ENCODE measurements around the gene ITPR3. TPM values are rescaled to one million over a fixed set of nuclear protein-coding genes. Genes with fewer than 3 reads are reported as not detected.
A peak's percentile ranks its signal among the peaks of the same experiment; 100 is the strongest.

ITPR3 gene
- polyA plus RNA-seq, 3 donors from 2014 or later = 0.02 to 7.2 (median 1.1) TPM

GRCh38 chr6:33716890-33717632 is 95.9 kb downstream of the ITPR3 start:
- Mint-ChIP-seq H3K4me1 (peaks cover under 1 to 2% of the 10 kb centered on the region in 2 donors), H3K9me3 (no peaks in the 10 kb centered on the region), H3K4me3 (no peak overlapping the region), H3K36me3 (no peaks in the 10 kb centered on the region), H3K27me3 (ENCODE audit: low read depth in 3 of 3) (peaks cover 0 to 7% (median 4%) of the 10 kb centered on the region in 3 donors), H3K27ac (no peak overlapping the region)
- DNase-seq = no peak

GRCh38 chr6:33717934-33718455 is 96.9 kb downstream of the ITPR3 start:
- no peaks in the 10 kb centered on the region for H3K36me3 Mint-ChIP-seq
- DNase-seq = no peak
- peaks cover 4 to 7% (median 4%) of the 10 kb centered on the region in 3 donors for H3K27me3 Mint-ChIP-seq (ENCODE audit: low read depth in 3 of 3)
- no peaks in the 10 kb centered on the region for H3K9me3 Mint-ChIP-seq
- H3K27ac Mint-ChIP-seq = no peak overlapping the region
- no peaks in the 10 kb centered on the region for H3K4me1 Mint-ChIP-seq
- no peak overlapping the region for H3K4me3 Mint-ChIP-seq

- Mint-ChIP-seq H3K27ac (no peak overlapping the region), H3K27me3 (ENCODE audit: low read depth in 3 of 3) (peaks cover 4 to 7% (median 4%) of the 10 kb centered on the region in 3 donors), H3K9me3 (no peaks in the 10 kb centered on the region), H3K4me3 (no peak overlapping the region), H3K4me1 (no peaks in the 10 kb centered on the region), H3K36me3 (no peaks in the 10 kb centered on the region)
- DNase-seq = no peak
Measured at GRCh38 chr6:33718713-33719112, 97.6 kb downstream of the ITPR3 start.

DNA sequence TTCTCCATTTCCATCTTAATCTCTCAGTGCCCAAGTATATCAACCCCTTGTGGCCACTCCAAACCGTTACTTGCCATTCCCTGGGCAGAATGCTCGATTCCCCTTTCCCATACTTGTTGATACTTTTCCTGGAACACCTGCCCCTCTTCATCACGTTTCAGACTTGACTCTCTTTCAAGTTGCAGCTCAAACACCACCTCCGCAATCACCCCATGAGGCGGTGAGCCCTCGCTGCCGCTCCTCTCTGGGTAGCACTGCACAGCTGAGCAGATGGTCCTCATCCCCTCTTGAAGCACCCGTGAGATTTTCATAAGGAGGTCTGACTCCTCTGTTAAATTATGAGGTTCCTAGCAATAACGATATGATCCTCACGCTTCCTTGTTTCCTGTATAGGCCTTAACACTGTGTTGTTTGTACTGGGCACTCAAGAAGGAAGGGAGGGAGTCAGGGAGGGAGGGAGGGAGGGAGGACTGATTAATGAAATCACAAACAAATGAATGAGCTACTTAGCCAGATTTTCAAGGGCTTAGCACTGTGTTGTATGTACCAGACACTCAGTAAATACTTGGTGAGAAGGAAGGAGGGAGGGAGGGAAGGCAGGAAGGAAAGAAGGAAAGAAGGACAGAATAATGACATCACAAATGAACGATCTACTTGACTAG is 98.3 kb downstream of the ITPR3 start:
- Mint-ChIP-seq H3K4me3 (no peak overlapping the region), H3K9me3 (no peaks in the 10 kb centered on the region), H3K27me3 (ENCODE audit: low read depth in 3 of 3) (peaks cover 4 to 7% (median 4%) of the 10 kb centered on the region in 3 donors), H3K27ac (no peak overlapping the region), H3K36me3 (no peaks in the 10 kb centered on the region), H3K4me1 (no peaks in the 10 kb centered on the region)
- no peak for DNase-seq

DNA sequence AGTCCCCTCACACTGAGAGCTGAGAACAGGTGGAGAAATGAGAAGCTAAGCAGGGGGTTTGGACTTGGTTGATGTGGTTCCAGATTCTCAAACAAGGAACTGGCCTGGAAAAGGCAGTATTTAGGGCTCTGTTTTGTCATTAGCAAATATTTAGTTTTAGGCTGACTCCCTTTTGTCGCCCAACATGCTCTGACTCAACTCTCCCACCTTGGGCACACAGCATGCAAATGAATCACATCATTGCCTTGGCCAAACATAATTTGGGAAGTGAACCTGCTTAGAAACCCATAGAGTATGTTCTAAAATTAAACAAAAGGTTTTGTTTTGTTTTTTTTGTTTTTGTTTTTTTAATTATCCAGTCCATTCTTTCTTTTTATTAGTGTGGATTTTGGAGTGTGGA is 99.9 kb downstream of the ITPR3 start:
- H3K36me3 Mint-ChIP-seq = no peaks in the 10 kb centered on the region
- H3K4me3 Mint-ChIP-seq = no peak overlapping the region
- no peak for DNase-seq
- no peaks in the 10 kb centered on the region for H3K9me3 Mint-ChIP-seq
- peaks cover 4 to 7% (median 4%) of the 10 kb centered on the region in 3 donors for H3K27me3 Mint-ChIP-seq (ENCODE audit: low read depth in 3 of 3)
- H3K27ac Mint-ChIP-seq = no peak overlapping the region
- no peaks in the 10 kb centered on the region for H3K4me1 Mint-ChIP-seq

DNA sequence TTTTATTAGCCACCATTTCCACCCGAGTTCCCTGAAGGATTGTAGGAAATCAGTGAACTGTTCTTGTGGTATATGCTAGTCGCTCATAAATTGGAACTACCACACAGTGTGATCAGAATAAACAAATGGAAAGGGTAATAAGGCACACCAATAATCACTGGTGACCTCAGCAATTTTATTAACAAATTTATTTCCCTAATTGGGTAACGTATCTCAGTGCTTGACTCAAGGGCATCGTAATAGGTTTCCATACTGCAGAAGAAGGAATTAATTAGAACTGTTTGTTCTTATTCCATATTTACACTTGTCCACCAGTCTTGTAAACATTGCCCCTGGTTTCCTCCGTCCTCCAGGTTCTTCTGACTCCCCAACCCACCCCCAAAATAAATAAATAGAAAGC is 100.4 kb downstream of the ITPR3 start:
- no peaks in the 10 kb centered on the region for H3K36me3 Mint-ChIP-seq
- H3K27ac Mint-ChIP-seq = no peak overlapping the region

GRCh38 chr6:33722103-33722623 is 101.0 kb downstream of the ITPR3 start:
- no peaks in the 10 kb centered on the region for H3K4me1 Mint-ChIP-seq
- H3K4me3 Mint-ChIP-seq = no peak overlapping the region
- no peaks in the 10 kb centered on the region for H3K36me3 Mint-ChIP-seq
- H3K27me3 Mint-ChIP-seq (ENCODE audit: low read depth in 3 of 3) = peaks cover 2 to 7% (median 6%) of the 10 kb centered on the region in 3 donors
- DNase-seq = no peak
- no peaks in the 10 kb centered on the region for H3K9me3 Mint-ChIP-seq
- H3K27ac Mint-ChIP-seq = no peak overlapping the region

More for the DNA sequence above, 100.4 kb downstream of the ITPR3 start:
- DNase-seq = no peak
- H3K9me3 Mint-ChIP-seq = no peaks in the 10 kb centered on the region
- peaks cover 2 to 7% (median 6%) of the 10 kb centered on the region in 3 donors for H3K27me3 Mint-ChIP-seq (ENCODE audit: low read depth in 3 of 3)
- no peaks in the 10 kb centered on the region for H3K4me1 Mint-ChIP-seq
- no peak overlapping the region for H3K4me3 Mint-ChIP-seq

DNA sequence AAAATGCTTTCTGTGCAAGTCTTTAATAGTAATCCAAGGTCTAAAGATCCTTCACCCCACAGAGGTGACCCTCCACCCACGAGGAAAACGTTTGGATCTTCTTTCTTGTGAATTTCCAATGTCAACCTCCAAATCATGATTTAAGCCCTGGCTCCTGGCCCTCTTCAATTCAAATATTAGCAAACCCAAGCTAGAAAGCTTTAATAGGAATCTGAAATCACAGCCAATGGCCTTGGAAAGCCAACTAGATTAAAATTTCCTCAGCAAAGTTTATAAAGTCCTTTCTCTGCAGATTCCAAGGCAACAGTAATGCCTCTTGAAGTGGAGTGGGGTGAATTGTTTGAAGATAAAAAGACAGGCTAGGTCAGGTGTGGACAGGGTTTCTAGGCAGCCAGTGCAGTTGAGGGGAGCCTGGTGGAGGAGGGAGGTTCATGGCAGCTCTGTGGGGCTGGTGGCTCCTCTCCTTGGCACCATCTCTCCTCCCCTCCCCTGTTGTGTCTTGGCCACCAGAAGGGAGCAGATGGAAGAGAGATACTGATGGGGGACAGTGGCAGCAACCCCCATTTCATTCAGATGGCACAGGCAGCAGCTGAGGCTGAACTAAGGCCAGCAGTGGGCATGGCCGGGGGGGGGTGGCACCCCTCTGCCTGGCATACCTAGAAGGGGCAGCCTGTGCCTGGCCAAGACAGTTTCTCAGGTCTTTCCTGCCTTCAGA is 102.4 kb downstream of the ITPR3 start:
- no peaks in the 10 kb centered on the region for H3K9me3 Mint-ChIP-seq
- no peaks in the 10 kb centered on the region for H3K36me3 Mint-ChIP-seq
- H3K4me3 Mint-ChIP-seq = no peak overlapping the region
- no peak overlapping the region for H3K27ac Mint-ChIP-seq
- no peak for DNase-seq
- peaks cover 2 to 7% (median 6%) of the 10 kb centered on the region in 3 donors for H3K27me3 Mint-ChIP-seq (ENCODE audit: low read depth in 3 of 3)
- H3K4me1 Mint-ChIP-seq = no peaks in the 10 kb centered on the region

DNA sequence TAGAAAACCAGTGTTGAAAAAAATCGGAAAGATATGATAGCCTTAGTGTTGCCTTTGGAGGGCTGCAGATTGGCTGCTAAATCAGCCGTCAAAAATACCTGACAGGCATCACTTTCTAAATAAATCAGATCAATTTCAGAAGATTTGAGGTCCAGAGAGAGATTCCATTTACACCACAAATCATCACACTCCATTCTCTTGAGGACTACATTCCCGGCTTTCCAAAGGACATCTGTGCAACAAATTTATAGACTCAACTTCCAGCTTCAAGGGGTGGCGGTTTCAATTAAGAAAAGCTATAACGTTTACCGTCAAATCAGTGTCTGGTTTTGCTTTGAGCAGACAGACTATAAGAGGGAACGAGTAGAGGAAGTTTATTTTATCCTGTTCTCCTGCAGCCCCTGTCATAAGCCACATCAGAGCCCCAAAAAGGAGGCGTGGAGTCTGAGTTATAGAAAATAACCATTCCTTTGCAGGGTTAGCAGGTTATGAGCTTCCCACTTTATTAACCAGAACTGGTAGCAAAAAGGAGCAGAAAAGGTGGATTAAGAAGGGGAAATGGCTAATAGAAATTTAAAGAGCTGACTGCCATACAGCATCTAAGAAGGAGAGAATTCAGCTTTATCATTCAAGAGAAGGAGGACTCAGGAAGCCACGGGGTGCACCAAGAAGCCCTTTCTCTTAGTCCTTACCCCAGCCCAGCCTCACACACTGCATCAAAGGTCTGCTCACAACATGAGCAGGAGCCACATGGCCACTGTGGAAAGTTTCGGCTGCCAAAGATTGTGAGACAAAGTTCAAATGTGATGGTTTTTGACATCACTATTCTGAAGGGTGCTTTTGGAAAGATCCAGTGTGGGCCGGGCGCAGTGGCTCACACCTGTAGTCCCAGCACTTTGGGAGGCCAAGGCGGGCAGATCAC is 103.2 kb downstream of the ITPR3 start:
- Mint-ChIP-seq H3K4me1 (no peaks in the 10 kb centered on the region), H3K9me3 (no peaks in the 10 kb centered on the region), H3K27ac (no peak overlapping the region), H3K27me3 (ENCODE audit: low read depth in 3 of 3) (peaks cover 2 to 6% (median 6%) of the 10 kb centered on the region in 3 donors), H3K36me3 (no peaks in the 10 kb centered on the region), H3K4me3 (no peak overlapping the region)
- DNase-seq = no peak

- Mint-ChIP-seq H3K4me1 (no peaks in the 10 kb centered on the region), H3K36me3 (no peaks in the 10 kb centered on the region), H3K4me3 (no peak overlapping the region), H3K27me3 (ENCODE audit: low read depth in 3 of 3) (peaks cover under 1 to 6% (median 3%) of the 10 kb centered on the region in 3 donors), H3K9me3 (no peaks in the 10 kb centered on the region), H3K27ac (no peak overlapping the region)
- DNase-seq = no peak
Measured at GRCh38 chr6:33725222-33725621, 104.1 kb downstream of the ITPR3 start.

GRCh38 chr6:33725891-33726673 is 105.0 kb downstream of the ITPR3 start:
- no peak for DNase-seq
- H3K27ac Mint-ChIP-seq = peak overlapping the region in 1 of 6 donors; percentile 40
- peaks cover 0 to 6% (median 3%) of the 10 kb centered on the region in 3 donors for H3K27me3 Mint-ChIP-seq (ENCODE audit: low read depth in 3 of 3)
- H3K4me3 Mint-ChIP-seq = no peak overlapping the region
- no peaks in the 10 kb centered on the region for H3K4me1 Mint-ChIP-seq
- H3K9me3 Mint-ChIP-seq = no peaks in the 10 kb centered on the region
- no peaks in the 10 kb centered on the region for H3K36me3 Mint-ChIP-seq

DNA sequence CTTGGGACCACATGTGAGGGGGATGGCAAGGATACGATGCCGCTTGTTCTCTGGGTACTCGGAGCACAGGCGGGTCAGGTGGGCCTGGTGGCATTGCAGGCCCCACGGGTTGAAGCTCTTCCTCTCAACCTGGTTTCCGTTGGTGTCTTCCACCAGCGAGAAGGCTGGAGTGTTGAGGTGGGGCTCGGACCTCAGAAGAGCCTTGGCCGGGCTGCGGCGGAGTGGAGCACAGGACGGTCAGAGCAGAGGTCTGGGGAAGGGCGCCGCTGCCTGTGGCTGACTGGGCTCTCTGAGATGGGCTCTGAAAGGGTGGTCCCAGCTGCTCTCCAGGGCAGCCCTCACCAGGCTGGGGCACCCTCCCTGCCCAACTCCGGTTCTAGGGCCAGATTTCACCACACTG is 105.6 kb downstream of the ITPR3 start:
- no peaks in the 10 kb centered on the region for H3K9me3 Mint-ChIP-seq
- no peaks in the 10 kb centered on the region for H3K36me3 Mint-ChIP-seq
- H3K27ac Mint-ChIP-seq = peak overlapping the region in 1 of 6 donors; percentile 40
- peaks cover 0 to 6% (median 1%) of the 10 kb centered on the region in 3 donors for H3K27me3 Mint-ChIP-seq (ENCODE audit: low read depth in 3 of 3)
- no peak overlapping the region for H3K4me3 Mint-ChIP-seq
- no peak for DNase-seq
- no peaks in the 10 kb centered on the region for H3K4me1 Mint-ChIP-seq

Data from immature natural killer cell (primary cell).